Measurements from ENCODE around the gene PRSS16.

DNA sequence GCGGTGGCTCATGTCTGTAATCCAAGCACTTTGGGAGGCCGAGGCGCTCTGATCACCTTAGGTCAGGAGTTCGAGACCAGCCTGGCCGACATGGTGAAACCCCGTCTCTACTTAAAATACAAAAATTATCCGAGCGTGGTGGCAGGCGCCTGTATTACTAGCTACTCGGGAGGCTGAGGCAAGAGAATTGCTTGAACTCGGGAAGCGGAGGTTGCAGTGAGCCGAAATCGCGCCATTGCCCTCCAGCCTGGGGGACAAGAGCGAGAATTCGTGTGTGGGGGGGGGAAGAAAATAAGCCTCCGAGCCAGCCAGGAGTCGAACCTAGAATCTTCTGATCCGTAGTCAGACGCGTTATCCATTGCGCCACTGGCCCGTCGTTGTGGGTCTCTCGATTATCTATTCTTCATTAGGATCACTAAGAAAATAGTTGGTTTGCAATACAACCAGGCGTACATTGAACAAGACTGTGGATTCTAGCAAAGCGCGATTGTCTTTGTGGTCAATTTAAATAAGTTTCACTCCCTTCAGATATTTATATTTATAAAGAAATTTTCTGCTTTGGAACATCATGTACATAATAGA lies 33.9 kb upstream of the PRSS16 start:
- no peak for TF ChIP-seq EP300 (IDR thresholded peaks at IDR 0.05; ENCODE audit: low read depth)
- TF ChIP-seq, protein P1, sequence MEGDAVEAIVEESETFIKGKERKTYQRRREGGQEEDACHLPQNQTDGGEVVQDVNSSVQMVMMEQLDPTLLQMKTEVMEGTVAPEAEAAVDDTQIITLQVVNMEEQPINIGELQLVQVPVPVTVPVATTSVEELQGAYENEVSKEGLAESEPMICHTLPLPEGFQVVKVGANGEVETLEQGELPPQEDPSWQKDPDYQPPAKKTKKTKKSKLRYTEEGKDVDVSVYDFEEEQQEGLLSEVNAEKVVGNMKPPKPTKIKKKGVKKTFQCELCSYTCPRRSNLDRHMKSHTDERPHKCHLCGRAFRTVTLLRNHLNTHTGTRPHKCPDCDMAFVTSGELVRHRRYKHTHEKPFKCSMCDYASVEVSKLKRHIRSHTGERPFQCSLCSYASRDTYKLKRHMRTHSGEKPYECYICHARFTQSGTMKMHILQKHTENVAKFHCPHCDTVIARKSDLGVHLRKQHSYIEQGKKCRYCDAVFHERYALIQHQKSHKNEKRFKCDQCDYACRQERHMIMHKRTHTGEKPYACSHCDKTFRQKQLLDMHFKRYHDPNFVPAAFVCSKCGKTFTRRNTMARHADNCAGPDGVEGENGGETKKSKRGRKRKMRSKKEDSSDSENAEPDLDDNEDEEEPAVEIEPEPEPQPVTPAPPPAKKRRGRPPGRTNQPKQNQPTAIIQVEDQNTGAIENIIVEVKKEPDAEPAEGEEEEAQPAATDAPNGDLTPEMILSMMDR (IDR thresholded peaks at IDR 0.05), result no peak
- TF ChIP-seq POLR2A (IDR thresholded peaks at IDR 0.05), result no peak
- no peak for TF ChIP-seq POLR2AphosphoS5 (IDR thresholded peaks at IDR 0.05)
